ENCODE results near the gene TAOK3.

The TAOK3 gene

DNA sequence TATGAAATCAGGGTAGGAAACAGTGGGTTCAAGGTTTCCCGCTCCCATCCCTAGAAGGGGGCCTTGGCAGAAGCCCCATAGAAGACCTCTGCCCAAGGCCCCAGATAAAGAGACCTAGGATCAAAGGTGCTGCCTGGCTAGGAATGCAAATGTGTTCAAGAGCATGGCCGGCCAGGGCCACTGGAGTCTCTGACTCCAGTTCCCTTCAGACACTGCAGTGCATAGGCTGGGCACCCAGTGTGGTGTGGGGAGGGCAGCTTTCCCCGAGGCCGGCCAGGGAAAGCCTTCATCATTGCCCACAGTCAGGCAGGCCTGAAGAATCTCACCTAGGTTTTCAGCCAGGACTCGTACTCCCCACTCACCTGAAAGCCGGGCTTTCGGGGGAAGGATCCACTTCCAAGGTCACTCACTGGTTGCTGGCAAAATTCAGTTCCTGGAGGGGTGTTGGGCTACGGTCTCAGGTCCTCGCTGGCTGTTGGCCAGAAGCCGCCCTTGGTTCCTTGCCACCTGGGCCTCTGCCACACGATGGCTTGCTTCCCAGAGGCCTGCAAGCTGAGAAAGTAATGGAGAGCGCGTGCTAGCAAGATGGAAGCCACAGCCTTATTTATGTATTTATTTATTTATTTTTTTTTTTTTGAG lies 246.5 kb downstream of the TAOK3 start:
- DNase-seq = peak; percentile 60

DNA sequence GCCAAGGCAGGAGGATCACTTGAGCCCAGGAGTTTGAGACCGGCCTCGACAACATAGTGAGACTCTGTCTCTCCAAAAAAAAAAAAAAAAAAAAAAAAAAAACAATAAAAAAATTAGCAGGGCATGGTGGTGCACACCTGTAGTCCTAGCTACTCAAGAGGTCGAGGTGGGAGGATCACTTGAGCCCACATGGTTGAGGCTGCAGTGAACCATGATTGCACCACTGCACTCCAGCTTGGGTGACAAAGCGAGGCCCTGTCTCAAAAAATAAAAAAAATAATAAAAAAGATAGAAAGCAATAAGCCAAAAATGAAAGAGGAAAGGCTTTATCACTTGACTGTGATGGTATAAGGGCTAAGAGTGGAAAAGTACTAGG lies 247.0 kb downstream of the TAOK3 start:
- no peak for DNase-seq

DNA sequence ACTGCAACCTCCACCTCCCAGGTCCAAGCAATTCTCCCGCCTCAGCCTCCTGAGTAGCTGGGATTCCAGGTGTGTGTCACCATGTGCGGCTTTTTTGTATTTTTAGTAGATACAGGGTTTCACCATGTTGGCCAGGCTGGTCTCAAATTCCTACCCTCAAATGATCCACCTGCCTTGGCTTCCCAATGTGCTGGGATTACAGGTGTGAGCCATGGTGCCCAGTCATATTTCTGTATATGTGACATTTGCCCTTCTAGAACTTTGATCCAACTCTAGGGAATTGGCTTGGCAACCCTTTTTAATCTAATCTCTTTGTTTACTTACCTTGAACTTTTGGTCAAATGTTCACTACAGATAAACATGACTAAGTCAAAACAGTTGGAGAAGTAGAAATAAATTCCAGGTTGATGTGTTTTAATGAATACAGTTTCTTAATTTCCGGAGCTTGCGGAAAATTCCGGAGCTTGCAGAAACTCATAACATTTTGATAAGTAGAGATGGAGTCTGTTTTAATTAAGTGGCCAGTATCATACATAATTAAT lies 248.3 kb downstream of the TAOK3 start:
- DNase-seq = no peak

DNA sequence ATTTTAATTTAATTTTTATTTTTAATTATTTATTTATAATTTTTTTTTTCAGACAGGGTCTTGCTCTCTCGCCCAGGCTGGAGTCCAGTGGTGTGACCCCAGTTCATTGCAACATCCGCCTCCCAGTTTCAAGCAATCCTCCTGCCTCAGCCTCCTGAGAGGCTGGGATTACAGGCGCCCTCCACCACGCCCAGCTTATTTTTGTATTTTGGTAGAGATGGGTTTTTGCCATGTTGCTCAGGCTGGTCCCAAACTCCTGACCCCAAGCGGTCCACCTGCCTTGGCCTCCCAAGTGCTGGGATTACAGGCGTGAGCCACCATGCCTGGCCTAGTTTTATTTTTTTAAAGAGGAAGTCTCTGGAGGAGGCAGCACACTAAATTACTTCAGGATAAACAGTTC lies 250.4 kb downstream of the TAOK3 start:
- DNase-seq = no peak

DNA sequence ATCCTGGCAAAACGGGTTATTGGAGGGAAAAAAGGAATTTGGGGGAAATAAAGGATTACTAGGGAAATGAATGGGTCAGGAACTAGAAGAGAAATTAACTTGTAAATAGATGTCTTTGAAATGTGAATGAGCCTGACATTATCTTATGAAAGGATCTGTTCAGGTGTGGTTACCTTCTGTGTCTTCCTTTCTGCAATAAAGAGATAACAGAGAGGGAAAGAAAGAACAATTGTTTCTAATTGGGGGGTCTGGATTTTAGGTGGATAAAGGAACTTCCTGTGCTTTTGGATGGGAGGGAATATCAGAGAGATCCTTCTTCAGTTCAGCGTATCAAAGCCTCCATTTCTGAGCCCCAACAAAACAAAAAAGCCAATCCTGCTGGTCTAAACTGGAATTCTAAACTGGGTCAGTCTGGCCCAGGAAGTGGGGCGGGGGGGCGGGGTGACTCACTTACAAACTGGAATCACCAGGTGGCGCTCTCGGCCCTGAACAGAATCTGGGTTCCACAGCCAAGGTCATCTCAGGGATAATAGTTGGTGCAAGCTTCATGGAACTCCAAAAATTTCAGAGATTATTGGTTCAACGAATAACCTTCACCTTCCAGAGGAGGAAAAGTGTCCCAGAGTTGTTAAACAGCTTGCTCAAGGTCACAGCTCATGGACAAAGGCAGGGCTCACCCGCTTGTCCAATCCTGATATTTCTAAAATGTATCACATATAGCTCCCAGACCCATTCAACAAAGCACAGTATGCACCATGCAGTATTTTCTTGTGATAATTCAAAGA lies 251.9 kb downstream of the TAOK3 start:
- DNase-seq = peak; percentile 58

DNA sequence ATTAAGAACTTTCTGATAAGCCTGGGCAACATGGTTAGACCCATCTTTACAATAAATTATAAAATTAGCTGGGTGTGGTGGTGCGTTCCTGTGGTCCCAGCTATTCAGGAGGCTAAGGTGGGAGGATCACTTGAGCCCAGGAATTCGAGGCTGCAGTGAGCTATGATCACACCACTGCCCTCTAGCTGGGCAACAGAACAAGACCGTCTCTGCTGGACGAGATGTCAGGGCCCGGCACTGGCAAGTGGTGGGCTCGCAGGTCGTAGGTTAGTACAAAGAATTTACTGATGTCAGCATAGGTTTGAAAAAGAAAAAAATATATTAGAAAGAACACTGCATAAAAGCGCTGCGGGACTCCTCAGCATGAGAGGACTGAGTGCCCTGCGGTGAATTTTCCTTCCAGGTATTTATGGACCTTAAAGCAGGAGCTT lies 253.2 kb downstream of the TAOK3 start:
- no peak for DNase-seq

DNA sequence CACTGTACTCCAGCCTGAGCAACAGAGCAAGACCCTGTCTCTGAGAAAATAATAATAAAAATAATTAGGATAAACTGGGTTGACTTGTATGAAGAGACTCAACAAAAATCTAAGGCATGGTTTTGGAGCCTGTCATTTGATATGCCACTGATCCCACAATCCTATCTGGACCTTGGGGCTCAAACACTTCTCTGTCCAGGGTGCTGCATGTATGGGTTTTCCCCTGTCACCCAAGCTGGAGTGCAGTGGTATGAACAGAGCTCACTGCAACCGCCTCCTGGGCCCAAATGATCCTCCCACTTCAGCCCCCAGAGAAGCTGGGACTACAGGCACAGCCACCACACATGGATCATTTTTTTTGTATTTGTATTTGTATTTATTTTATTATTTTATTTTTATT lies 263.6 kb downstream of the TAOK3 start:
- no peak for DNase-seq

DNA sequence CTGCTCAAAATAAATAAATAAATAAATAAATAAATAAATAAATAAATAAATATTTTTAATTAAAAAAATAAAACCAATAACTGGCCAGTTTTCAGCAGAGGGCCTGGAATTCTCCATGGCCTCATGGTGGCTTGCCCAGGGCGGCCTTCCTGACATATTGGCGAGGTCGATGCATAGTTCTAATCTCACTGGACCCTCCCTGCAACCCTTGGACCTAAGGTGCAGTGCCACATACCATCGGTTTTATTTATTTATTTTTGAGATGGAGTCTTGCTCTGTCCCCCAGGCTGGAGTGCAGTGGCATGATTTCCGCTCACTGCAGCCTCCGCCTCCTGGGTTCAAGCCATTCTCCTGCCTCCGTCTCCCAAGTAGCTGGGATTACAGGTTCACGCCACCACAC lies 265.0 kb downstream of the TAOK3 start:
- DNase-seq = no peak

DNA sequence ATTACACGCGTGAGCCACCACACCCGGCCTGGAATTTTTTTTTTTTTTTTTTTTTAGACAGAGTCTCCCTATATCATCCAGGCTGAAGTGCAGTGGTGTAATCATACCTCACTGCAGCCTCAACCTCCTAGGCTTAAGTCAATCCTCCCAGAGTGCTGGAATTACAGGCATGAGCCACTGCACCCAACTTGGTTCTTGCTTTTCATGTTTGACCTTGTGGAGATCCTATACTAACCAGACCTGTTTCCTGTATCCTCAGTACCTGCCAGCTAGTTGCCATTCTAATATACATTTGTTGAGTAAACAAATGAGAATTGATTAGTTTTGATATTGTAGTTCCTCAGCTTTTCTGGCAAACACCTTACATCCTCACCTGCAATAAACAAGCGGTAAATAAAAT lies 265.7 kb downstream of the TAOK3 start:
- DNase-seq = no peak

DNA sequence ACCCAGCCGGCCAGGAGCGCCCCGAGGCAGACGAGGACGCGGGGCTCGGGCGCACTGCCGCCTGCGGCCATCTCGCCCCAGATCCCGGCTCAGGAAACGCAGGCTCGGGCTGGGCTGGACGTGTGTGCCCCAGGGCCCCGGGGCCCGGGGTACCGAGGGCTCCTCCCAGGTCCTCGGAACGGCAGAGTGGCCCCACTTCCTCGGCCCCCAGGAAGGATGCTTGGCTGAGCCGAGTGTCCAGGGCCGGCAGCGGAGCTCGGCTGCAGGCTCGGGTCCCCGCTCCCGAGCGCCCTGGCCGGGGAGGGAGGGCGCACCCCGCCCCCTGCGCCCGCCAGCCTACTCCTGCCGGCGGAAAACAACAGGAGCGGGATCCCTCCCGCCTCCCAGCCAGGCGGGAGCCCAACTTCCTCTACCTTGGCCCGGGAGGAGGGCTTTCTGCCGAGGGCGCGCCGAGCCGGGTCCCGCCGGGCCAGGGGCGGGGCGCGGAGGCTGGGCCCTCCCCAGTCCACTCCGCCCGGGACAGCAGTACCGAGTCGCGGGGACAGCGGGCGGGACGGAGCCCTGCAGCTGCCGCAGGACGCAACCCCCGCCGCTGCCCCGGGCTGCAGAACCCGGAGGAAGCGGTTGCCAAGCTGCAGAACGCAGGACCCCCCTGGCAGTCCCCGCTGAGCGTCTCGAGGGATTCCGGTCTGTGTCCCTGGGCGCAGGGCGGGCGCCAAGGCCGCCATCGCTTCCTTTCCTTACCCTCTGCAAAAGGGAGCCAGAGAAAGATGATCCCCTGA lies 268.9 kb downstream of the TAOK3 start, which contains the start of gene VSIG10:
Gene VSIG10 (minus strand): TSS at position 411 of the 782 bp plus-strand sequence. CDS start 340 bp downstream, at position 71.
- DNase-seq = peak; percentile 64

DNA sequence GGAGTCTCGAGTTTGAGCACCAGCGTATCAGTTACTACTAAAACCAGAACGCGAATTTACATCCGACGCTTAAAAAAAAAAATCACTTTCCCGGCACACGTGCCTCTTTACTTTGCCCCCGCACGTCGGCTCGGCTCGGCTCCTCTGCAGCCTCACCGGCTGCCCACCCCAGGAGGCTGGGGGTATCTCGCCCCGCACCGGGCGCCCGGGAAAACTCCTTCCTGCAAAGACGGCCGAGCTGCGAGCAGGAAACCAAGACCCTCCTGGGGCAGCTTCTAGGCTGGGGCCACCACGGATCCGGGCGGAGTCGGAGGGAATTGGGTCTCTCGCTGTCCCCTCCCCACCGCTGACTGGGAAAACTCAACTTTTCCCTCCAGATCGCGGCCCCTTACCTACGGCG lies 269.5 kb downstream of the TAOK3 start:
- DNase-seq = peak; percentile 37

DNA sequence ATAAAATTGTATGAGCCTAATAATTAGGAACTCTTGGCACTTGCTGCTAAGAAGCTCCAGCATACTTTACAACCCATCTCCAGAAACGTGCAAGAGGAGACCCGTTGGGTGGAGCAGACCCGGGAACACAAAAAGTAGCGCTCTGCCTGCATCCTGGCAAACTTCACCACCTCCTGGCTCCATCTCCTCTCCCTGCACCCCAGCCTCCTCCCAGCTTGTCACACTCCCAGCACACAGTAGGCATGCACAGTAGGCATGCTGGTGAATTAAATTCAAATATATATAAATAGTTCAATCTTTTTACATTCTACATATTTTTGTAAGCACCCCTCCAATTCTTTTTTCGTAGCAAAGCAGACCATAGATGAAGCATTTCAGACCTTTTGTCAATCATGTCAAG lies 270.1 kb downstream of the TAOK3 start:
- no peak for DNase-seq

DNA sequence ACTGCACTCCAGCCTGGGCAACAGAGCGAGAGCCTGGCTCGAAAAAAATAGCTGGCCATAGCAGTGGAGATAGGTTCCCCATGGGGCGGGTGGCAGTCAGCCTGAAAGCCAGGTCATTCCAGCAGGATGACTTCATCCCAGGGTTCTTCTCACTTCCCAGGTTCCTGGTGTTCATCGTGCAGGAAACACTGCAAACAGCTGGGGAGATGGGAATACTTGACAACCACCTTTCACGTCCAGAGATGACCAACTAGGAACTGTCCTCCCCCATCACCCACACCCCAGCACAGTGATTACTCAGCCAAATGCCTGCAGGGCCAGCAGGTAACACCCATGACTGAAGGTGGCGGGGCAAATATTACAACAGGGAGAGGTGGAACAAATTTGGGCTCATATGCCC lies 270.6 kb downstream of the TAOK3 start:
- DNase-seq = no peak

DNA sequence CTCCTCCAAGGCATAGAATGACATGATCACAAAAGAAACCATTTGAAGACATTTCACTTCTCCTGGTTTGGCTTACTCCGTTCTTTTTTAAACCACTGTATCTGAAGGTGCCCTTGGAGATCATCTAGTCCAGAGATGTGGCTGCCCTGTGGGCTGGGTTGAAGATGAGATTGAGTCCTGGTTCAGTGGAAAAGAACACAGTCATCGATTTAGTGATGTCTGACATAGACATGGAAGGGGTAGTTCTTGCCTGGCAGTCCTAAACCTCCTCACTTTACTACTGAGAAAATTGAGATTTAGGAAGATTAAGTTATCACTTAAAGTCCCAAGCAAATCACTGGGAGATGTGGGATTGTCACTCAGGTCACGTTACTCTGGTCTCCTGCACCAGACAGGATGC lies 271.7 kb downstream of the TAOK3 start:
- no peak for DNase-seq
